KOPT-K1 (cell line): ENCODE data around the gene JPH3.
"Not testable (repeated sequence)": the region's sequence is repeated elsewhere in the genome, so short reads cannot be mapped to it uniquely, and the experiment has no call there.

Experiments
- H3K27ac ChIP-seq: fragments of 200-600 bp; sonication (generic); 2 replicates; pipeline ENCODE4 v1.5.1; 2016; ENCODE audit warnings: antibody characterized with exemption, mild to moderate bottlenecking, low read depth, low read length; ENCODE audit not compliant: poor library complexity, severe bottlenecking
- H3K36me3 ChIP-seq: fragments of 200-600 bp; sonication (generic); 2 replicates; pipeline ENCODE4 v1.5.1; 2017; ENCODE audit warnings: antibody characterized with exemption, mild to moderate bottlenecking, low read length, moderate library complexity; ENCODE audit not compliant: insufficient read depth
- H3K9me3 ChIP-seq: fragments of 200-600 bp; sonication (generic); 2 replicates; pipeline ENCODE4 v1.5.1; 2017; ENCODE audit warnings: antibody characterized with exemption, low read length, mild to moderate bottlenecking; ENCODE audit not compliant: insufficient read depth, poor library complexity, severe bottlenecking

Gene JPH3

DNA sequence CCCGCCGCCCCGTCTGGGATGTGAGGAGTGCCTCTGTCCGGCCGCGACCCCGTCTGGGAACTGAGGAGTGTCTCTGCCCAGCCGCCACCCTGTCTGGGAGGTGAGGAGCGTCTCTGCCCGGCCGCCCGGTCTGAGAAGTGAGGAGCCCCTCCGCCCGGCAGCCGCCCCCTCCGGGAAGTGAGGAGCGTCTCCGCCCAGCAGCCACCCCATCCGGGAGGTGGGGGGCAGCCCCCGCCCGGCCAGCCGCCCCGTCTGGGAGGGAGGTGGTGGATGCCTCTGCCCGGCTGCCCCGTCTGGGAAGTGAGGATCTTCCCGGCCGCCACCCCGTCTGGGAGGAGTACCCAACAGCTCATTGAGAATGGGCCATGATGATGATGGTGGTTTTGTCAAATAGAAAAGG, 116.5 kb downstream of the JPH3 start:
- H3K27ac ChIP-seq, H3K9me3 ChIP-seq: not testable (repeated sequence)
- H3K36me3 ChIP-seq: peaks cover 89% of the 10 kb centered on the region

DNA sequence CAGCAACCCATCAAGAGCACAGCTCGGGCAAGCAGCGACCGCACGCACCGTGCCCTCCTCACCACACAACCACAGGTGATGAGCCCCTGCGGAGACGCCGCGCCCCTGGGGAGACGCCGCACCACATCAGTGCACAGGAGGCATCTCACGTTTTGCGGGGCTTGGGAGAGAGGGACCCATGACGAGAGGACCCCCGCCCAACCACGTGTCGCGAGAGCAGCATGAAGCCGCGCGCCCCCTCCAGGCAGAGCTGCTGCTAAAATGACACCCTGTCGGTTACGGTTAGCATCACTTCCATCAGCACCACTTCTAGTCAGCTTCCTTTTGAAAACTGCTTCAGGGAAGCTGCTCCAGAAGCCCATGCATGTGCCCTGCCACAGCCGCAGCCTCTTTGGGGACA, 118.1 kb downstream of the JPH3 start:
- H3K9me3 ChIP-seq: no peaks in the 10 kb centered on the region
- H3K27ac ChIP-seq: no peak overlapping the region
- peaks cover 89% of the 10 kb centered on the region for H3K36me3 ChIP-seq

DNA sequence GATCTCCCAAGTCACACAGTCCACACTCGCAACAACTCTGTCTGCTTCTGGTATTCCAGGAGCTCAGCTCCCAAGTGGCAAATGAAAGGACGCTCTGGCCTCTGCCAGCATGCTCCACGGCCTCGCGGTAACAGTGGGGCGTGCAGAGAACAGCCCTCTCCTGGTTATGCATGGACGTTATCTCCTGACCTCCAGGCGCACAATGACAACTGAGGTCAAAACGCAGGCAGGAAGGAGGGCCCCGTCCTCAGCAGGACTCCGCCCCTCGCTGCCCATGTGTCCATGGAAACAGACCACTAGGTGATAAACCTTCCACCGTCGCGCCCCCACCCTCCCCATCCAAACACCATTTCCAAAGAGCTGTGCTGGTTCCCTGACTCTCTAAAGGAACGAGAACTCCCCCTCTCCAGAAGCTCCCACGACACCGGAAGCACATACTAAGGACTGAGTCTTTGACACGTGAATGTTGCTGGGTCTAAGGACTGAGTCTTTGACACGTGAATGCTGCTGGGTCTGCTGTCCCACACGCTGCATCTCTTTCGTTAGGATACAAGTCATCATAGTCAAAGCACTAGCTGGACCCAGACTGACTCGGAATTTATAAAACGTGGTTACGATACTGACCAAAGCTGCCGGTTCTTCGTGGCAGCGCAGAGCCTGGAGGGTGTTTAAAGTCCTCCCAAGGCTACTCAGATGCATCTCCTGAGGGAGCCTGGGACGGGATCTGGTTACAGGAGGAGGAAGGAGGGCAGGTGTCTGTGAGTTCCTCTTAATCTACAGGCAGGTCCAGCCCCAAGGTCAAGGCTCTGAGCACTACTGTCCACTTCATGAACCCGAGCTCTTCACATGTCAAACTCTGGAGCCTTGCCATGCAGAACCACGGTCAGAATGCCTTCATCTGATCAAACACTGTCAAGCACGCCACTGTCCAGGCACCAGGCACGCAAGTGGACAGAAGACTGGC, 119.6 kb downstream of the JPH3 start:
- H3K27ac ChIP-seq: no peak overlapping the region
- H3K9me3 ChIP-seq: no peaks in the 10 kb centered on the region
- H3K36me3 ChIP-seq: peaks cover 83% of the 10 kb centered on the region

GRCh38 chr16:87722590-87723225, 120.4 kb downstream of the JPH3 start:
- H3K36me3 ChIP-seq: peaks cover 83% of the 10 kb centered on the region
- no peaks in the 10 kb centered on the region for H3K9me3 ChIP-seq
- H3K27ac ChIP-seq: no peak overlapping the region

- H3K27ac ChIP-seq: no peak overlapping the region
- no peaks in the 10 kb centered on the region for H3K9me3 ChIP-seq
- peaks cover 83% of the 10 kb centered on the region for H3K36me3 ChIP-seq
Measured at GRCh38 chr16:87723226-87723623, 120.9 kb downstream of the JPH3 start.

DNA sequence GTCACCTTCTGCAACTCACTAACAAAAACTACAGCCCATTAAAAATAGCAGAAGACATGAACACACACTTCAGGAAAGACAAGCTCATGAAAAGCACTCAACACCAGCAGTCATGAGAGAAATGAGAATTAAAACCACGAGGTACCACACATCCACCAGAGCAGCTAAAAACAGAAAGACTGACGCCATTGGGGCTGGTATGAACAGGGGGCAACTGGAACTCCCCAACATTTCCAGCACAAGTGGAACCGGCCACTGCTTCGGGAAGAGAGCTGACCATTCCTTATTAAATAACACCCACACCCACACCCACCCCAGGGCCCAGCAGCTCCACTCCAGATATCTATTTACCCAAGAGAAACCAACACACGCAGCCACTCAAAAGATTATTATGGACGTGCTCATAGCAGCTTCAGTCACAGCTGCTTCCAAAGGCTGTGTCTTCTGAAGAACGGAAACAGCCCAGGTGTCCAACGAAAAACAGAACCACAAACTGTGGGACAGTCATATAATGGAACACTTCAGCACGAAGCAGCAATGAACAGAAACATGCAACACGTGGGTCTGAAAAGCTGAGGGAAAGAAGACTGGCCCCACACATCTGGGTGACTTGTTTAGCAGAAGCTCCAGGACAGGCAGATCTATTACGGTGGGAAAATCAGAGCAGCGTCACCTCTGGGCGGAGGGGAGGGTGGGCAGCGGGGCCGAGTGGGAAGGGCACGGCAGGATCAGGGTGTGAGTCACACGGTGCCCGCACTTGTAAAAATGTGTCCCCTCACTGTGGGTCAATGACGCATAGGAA, 122.4 kb downstream of the JPH3 start:
- Histone ChIP-seq H3K36me3 (peaks cover 94% of the 10 kb centered on the region), H3K27ac (no peak overlapping the region), H3K9me3 (no peaks in the 10 kb centered on the region)

DNA sequence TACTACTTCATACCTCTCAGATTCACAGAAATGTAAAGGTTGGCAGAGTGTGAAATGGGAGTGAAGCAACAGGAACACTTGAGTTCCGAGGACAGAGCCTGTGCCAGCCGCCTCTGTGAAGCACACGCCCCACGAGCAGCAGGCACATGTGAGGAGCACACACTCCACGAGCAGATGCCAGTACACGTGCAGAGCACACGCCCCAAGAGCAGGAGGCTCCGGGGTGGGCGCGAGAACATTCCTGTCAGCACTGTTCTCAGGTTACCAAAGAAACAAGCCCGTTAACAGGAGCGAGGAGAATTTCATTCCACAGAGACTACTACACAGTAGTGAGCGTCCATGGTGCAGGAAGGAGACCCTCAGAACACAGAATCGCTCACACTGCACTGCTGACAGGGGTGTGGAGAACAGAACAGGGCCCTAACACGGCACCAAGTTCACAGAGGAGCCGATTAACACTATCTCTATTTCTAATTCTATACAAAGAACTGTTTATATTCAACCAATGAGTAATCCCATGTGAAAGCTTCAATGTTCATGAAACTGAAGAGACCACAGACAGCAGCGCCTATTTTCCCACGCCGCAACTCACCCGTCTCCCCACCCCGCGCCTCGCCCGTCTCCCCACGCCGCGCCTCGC, 123.4 kb downstream of the JPH3 start:
- peaks cover 94% of the 10 kb centered on the region for H3K36me3 ChIP-seq

GRCh38 chr16:87726577-87726976, 124.3 kb downstream of the JPH3 start:
- peaks cover 94% of the 10 kb centered on the region for H3K36me3 ChIP-seq
- not testable (repeated sequence) for H3K27ac ChIP-seq, H3K9me3 ChIP-seq

More for the DNA sequence above, 123.4 kb downstream of the JPH3 start:
- Histone ChIP-seq H3K9me3 (no peaks in the 10 kb centered on the region), H3K27ac (no peak overlapping the region)

DNA sequence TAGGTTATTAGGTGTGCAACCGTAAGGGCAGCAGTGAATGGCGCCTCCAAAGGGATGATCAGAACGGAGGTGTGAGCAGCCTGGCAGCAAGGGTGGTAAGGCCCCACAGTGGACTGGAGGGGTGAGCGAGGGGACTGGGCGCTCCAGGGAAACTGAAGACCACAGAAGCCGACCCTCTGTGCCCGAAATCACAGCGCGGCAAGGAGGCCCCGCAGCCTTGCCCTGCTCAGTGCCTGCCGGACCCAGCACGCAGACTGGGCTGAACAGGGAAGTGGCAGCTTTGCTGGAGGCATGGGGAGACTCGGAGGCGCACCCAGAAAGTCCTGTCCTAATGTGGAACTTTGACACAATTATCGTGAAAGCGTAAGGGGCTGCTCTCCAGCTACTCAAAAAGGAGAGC, 125.0 kb downstream of the JPH3 start:
- H3K27ac ChIP-seq: no peak overlapping the region
- H3K9me3 ChIP-seq: no peaks in the 10 kb centered on the region
- peaks cover 94% of the 10 kb centered on the region for H3K36me3 ChIP-seq

DNA sequence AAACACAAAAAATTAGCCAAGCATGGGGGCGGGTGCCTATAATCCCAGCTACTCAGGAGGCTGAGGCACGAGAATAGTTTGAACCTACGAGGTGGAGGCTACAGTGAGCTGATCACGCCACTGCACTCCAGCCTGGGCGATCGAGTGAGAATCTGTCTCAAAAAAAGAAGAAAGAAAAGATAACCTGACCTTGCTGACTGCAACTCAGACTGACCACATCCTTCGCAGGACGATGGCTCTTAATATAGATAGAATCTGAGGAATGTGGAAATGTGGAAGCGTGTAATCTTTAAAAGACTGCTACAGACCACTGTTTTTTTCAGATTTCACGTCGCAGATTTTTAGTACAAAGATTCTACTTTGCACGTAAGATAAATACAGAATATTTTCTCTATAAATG, 125.7 kb downstream of the JPH3 start:
- Histone ChIP-seq H3K9me3 (no peaks in the 10 kb centered on the region), H3K36me3 (peaks cover 93% of the 10 kb centered on the region), H3K27ac (no peak overlapping the region)

GRCh38 chr16:87729266-87729954, 127.1 kb downstream of the JPH3 start:
- Histone ChIP-seq H3K27ac (peak overlapping the region; percentile 45), H3K9me3 (no peaks in the 10 kb centered on the region), H3K36me3 (peaks cover 93% of the 10 kb centered on the region)

GRCh38 chr16:87731607-87732006, 129.3 kb downstream of the JPH3 start:
- Histone ChIP-seq H3K9me3 (no peaks in the 10 kb centered on the region), H3K27ac (no peak overlapping the region), H3K36me3 (peaks cover 99% of the 10 kb centered on the region)

- H3K27ac ChIP-seq: no peak overlapping the region
- H3K36me3 ChIP-seq: peaks cover 99% of the 10 kb centered on the region
- no peaks in the 10 kb centered on the region for H3K9me3 ChIP-seq
Measured at GRCh38 chr16:87733190-87733589, 130.9 kb downstream of the JPH3 start.

GRCh38 chr16:87734644-87735043, 132.3 kb downstream of the JPH3 start:
- no peak overlapping the region for H3K27ac ChIP-seq
- H3K36me3 ChIP-seq: peaks cover 92% of the 10 kb centered on the region
- H3K9me3 ChIP-seq: no peaks in the 10 kb centered on the region
